C4-2B (cell line): Measurements from ENCODE around the gene HSPB3.

ENCODE experiments used
- ZFX ChIP-seq: fragments of 450-650 bp; IDR thresholded peaks from 2 replicates; pipeline ENCODE4 v1.6.1; 2017
- TF ChIP-seq, protein P1 (sequence below): fragments of 450-650 bp; conservative IDR thresholded peaks from 2 replicates; pipeline ENCODE4 v1.5.1; 2017; ENCODE audit warnings: mild to moderate bottlenecking

DNA sequence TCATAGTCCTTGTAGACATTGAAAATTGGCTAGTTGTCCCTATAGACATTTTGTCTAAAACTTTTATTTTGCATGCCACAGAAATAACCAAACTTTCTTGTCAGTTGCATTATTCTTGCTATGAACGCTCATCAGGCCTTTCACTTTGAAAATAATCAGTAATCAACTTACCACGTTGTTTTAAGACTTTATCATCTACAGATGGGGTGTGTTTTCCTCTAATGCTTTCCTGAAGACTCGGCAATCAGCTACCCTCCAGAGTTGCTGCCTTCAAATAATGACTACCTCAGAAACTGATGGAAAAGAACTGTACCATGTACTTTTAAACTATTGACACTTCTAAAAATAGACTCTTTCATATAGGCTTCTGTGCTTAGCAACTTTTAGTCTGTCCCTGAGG, 33.5 kb upstream of the HSPB3 start:
- TF ChIP-seq, protein P1, sequence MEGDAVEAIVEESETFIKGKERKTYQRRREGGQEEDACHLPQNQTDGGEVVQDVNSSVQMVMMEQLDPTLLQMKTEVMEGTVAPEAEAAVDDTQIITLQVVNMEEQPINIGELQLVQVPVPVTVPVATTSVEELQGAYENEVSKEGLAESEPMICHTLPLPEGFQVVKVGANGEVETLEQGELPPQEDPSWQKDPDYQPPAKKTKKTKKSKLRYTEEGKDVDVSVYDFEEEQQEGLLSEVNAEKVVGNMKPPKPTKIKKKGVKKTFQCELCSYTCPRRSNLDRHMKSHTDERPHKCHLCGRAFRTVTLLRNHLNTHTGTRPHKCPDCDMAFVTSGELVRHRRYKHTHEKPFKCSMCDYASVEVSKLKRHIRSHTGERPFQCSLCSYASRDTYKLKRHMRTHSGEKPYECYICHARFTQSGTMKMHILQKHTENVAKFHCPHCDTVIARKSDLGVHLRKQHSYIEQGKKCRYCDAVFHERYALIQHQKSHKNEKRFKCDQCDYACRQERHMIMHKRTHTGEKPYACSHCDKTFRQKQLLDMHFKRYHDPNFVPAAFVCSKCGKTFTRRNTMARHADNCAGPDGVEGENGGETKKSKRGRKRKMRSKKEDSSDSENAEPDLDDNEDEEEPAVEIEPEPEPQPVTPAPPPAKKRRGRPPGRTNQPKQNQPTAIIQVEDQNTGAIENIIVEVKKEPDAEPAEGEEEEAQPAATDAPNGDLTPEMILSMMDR = no peak
- TF ChIP-seq ZFX = no peak
